GM21447 (cell line): ENCODE results near the gene NUP133.
"Not testable (repeated sequence)": the region's sequence is repeated elsewhere in the genome, so short reads cannot be mapped to it uniquely, and the experiment has no call there.

Experiments used
- ATAC-seq: cut with Tn5 transposase; IDR thresholded peaks from one replicate; pipeline ENCODE4 v1.9.1; 2021; ENCODE audit not compliant: unreplicated experiment

Gene NUP133

DNA sequence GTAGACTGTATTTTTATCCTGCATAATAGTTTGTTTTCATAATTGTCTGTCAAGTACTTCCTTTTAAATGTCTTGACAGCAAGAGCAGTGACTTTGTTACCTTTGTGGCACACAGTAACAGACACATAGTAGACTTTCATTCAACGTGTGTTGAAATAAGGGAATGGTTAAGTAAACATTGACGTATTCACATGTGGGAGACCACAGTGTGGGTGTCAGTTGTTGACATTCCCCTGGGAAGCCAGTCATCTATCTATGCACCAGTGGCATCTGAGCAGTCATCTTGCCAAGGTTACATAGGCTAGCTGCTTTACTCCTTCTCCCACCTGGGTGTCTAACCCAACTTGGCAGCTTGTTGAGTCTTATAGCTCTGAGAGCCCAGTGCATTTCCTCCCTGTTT, 1.4 kb upstream of the NUP133 start:
- ATAC-seq, result no peak

DNA sequence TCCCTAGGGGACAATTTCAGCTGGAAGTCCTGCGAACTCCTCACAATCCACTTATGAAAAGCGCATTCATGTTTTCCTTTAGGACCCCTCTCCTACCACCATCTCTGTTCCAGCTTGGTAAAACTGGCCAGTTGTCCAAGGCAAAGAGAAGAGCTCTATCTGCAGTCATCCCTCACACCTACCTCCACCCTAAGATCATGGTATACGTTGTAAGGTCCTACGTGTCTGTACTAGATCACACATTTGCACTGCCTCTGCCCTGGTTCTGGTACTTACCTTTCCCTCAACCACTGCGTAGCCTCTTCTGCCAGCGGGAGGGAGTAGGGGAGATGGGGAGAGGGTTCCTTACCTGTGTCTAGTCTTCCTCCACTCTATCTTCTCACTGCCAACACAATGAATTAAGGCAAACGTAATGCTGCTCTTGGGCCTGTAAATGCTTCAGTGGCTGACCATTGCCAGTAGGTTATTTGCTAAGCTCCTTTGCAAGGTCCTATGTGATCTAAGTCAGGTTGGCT, 739 bp upstream of the NUP133 start:
- ATAC-seq, result no peak

DNA sequence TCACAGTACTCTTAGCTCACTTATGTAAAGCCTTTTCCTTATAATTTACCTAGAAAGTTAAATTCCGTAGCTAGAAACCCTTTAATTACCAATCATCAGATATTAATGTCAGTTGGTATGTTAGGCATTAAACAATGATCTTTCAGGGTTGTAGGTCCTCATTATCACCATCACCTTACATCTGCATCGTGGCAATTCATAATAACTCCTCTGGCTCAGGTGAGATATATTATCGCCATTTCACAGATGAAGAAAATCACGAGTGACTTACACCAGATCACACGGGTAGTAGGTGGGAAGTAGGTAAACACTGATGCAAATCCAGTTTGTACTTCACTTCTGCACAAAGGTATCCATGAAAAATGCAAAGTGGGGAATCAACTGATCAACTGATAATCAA, 639 bp downstream of the NUP133 start:
- ATAC-seq, result peak; percentile 12

DNA sequence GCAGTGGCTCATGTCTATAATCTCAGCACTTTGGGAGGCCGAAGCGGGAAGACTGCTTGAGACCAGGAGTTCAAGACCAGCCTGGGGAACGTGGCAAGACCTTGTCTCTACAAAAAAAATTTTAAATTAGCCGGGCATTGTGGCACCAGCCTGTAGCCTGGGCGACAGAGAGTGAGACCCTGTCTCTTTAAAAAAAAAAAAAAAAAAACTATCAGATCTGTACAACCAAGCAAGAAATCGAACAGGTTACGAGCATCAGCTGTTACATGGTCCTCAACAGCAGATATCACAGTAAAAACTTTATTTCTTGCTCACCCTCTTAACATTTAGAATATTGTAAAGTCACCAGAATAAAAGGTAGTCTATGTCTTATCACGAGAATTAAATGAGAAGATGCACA, 1.5 kb downstream of the NUP133 start:
- ATAC-seq, result no peak

DNA sequence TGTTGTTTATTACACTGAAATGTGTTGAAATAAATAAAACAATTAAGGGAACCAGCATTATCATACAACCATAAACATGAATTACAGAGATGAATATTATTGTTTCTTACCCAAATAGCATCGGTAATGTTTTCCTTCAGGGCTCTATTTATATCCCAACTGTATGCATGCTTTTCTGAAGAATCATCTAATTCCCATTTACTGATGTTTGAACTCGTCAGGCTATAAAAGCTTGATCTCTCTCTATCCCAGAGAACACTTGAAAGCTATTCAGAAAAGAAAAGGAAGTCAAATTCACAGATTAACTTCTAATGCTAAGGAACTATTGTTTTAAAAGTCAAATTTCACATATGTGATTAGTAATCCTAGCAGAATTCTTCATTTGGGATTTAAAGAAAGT, 12.4 kb downstream of the NUP133 start:
- no peak for ATAC-seq

DNA sequence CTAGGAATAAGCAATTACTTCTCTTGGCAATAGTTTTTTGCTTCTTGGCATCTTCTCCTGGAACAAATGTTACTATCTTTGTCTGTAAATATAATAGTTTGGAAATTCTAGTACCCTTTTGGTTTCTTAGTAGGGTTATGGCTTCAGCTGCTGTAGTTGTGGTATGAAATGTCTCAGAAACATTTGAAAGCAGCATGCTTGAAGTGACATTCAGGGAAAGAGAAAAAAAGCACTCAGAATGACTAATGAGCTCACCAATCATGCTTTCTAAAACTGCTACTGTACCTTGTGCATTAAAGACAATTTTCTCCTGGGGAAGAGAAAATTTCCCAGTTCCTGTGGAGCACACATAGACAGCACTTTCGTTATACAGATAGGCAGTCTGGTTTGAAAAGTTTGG, 21.0 kb downstream of the NUP133 start:
- no peak for ATAC-seq

DNA sequence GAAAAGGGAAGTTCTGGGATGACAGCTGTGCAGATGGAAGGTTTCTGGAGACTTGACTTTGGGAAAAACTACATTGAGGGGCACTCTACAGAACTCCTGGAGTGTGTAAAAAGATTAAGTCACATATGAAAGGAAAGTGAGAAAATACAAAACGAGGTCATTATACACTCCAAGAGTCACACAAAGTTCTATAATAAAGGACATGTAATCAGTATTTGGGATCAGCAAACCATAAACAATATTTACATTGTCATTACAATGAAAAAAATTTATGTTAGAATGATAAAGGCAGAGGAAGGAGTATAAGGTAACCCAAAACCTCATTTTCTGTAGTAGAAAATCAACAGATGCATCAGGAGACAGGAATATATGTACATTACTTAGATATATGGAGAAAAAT, 22.8 kb downstream of the NUP133 start:
- ATAC-seq, result no peak

DNA sequence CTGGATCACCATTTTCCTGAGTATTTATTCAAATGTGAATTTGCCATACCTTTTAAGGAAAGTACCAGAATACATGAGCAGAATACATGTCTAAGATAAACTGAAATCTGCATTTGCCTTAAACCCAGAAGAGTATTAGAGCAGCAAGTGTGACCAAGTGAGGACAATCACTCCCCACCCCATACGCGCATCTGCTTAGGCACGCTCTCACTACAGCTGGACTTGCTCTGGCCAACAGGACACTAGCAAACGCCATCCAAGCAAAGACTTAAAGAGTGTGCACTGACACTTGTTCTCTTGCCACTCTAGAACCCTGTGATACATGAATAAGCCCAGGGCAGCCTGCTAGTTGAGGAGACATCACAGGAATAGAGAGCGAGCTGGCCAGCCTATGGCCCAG, 25.6 kb downstream of the NUP133 start:
- no peak for ATAC-seq

DNA sequence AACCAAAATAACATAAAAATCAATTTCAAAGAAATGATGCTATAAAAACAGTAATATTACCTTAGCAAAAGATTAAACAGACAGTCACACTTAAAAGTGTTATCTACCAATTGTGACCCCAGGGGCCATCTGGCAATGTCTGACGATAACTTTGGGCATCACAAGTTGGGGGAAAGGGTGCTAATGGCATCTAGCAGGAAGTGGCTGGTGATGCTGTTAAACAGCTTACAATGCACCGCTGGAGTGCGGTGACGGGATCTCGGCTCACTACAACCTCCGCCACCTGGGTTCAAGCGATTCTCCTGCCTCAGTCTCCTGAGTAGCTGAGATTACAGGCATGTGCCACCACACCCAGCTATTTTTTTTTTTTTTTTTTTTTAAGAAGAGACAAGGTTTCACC, 27.6 kb downstream of the NUP133 start:
- ATAC-seq, result no peak

DNA sequence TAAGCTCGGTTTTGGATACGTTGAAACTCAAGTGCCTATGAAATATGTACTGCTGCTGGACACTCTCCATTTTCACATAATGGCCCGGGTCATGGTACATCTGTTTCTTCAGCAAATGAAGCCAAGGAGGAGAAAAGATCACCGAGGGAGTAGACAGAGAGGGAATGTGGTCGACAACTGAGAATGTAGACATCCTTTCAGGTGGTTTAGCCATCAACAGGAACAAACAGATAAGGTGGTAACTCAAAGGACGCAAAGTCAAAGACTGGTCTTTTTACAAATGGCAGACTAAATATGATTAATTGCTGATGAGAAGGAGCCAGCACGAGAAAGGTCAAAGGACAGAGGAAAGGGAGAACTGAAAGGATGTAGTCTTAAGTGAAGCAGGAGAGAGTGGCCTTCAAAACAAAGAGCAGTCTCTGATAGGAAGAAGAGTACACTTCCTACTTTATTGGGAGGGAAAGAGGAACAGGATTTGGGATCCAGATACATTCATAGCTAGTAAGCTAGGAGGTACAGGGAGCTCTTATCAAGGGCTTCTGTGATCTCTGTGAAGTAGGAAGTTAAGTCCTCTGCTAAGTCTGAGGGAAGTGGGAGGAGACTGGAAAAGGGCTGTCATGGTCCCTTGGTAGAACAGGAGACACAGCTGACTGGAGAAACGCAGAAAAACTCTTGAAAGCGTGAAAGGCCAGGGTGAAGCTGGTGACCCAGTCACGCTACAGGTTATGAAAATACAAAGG, 28.3 kb downstream of the NUP133 start:
- ATAC-seq, result peak; percentile 84

DNA sequence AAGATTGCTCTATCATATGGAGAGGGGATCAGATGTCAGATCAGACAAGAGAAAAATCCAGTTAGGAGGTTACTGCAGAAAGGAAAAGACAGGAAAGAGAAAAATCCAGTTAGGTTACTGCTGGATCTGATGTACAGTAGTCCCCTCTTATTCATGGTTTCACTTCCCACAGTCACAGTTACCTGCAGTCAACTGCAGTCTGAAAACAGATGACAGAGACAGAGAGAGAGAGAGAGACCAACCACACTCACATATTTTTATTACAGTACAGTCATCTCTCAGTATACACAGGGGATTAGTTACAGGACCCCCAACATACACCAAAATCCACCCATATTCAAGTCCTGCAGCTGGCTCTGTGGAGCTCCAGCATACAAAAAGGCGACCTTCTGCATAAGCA, 29.3 kb downstream of the NUP133 start:
- ATAC-seq, result peak; percentile 64

DNA sequence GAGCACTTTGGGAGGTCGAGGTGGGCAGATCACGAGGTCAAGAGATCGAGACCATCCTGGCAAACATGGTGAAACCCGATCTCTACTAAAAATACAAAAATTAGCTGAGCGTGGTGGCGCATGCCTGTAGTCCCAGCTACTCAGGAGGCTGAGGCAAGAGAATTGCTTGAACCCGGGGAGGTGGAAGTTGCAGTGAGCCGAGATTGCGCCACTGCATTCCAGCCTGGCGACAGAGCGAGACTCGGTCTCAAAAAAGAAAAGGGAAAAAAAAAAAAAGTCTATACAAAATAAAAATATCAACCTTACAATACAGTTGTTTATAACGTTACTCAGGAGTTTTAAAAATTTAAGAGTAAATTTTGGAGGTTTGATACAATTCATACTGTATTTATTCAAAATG, 32.3 kb downstream of the NUP133 start:
- ATAC-seq, result not testable (repeated sequence)

DNA sequence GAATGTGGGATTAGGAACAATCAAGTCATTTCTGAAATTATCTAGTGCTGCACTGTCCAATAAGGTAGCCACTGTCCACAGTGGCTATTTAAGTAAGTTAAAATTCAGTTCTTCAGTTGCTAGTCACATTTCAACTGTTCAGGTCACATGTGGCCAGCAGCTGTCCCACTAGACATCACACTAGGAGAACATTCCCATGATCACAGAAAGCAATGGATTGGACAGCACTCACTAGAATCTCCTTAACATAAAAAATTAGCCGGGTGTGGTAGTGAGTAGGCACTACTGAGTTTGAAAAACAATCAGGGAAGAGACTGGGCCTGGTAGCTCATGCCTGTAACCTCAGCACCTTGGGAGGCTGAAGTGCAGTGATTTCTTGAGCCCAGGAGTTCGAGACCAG, 33.6 kb downstream of the NUP133 start:
- ATAC-seq, result no peak

DNA sequence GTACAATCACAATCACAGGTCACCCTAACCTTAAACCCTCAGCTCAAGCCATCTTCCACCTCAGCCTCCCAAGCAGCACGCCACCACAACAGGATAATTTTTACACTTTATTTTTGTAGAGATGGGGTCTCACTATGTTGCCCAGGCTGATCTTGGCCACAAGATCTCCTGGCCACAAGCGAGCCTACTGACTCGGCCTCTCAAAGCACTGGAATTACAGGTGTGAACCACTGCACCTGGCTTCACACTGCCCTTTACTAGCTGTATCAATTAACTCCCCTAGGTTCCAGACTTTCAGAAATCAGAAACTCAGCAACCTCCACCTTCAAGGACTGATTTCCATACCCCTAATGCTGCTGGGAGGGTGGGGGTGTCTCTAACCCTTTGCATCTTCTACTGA, 37.0 kb downstream of the NUP133 start:
- no peak for ATAC-seq

DNA sequence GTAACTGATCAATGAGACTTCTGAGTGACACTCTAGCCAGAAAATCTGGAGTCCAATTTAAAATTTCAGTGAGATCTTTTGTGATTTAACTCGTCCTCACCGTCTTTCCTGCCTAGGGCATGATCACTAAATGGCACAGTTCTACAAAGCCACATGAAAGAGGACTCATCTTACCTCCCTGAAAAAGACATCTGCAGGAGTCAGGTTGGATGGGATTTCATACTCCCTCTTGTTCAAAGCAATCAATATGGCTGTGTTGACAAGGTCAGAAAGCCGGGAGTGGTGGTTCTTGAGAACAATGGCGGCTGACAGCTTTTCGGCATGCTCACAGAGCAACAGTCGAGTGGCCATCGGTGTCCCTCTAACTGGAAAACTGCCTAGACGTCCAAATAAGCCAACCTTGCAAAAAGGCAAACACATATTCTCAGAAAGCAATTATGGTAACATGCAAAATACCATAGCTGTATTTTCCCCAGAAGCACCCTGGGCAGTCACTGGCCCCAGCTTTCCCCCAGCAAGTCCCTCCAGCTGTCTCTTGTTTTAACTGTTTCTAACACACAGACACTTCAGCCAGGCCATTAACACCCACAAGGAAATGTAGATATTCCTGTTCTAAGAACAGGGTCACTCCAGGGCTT, 37.6 kb downstream of the NUP133 start:
- no peak for ATAC-seq

DNA sequence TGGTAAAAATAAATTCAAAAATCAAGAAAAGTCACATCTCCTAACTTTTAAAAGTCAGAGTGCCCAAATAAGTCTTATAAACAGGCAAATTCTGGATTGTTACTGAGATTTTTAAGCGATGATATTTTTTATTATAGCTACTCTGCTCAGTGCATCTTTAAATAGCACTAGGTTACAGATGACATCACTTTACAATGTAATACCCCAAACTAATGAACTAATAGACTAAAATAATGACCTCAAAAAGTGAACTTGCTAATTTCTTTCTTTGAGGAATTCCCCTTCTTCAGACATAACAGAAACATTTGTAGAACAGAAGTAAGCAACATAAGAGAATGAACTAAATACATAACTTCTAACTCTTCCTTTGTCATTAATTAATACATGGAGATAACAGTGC, 41.3 kb downstream of the NUP133 start:
- ATAC-seq, result no peak

DNA sequence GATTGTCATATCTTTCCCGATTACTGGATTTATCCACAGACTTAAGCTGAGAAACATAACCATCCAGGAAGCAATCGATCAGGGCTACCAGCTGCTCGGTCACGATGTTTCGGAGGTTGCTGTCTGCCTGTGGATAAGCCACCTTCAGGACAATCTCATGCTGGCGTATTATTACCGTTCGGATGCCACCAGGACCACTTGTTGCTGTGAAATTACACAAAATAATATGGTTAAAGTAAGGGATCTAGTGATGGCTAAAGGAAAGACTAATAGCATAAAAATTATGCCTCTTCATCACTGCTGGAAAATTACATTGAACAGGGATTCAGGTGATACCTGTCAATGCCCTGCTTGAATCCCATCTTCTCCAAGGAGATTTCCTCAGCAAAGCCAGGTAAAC, 43.5 kb downstream of the NUP133 start:
- no peak for ATAC-seq

DNA sequence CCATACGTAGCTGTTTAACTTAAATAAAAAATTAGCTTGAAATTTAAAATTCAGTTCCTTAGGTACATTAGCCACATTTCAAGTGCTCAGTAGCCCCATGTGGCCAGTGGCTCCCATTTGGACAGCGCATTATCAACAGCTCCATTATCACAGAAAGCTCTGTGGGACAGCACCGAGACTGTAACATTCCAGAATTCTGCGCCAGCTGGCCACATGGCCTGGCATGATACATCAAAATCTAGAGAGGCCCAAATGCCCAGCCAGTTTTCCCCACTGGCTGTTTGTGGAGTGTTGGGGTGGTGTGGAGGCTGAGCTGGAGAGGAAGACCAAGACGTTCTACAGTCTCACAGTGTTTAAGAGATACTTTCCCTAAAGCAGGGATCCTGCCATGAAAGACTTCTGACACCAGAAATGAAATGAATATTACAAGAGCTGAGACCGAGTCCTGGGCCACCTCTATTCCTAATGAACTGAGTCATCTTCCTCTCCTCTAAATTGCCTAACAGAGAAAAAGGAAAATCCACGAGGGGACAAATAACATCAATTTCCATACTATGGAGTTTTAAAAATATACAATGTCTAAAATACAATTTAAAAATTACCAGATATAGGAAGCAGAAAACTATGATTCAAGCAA, 47.0 kb downstream of the NUP133 start:
- no peak for ATAC-seq

DNA sequence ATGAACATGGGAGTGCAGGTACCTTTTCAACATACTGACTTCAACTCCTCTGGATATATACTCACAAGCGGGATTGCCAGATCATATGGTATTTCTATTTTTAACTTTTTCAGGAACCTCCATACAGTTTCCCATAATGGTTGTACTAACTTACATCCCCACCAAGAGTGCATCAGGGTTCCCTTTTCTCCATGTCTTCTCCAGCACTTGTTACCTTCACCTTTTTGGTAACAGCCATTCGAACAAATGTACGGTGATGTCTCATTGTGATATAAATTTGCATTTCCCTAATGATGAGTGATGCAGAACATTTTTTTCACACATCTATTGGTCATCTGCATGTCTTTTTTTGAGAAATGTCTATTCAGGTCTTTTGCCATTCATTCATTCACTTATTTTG, 48.3 kb downstream of the NUP133 start:
- ATAC-seq, result no peak

DNA sequence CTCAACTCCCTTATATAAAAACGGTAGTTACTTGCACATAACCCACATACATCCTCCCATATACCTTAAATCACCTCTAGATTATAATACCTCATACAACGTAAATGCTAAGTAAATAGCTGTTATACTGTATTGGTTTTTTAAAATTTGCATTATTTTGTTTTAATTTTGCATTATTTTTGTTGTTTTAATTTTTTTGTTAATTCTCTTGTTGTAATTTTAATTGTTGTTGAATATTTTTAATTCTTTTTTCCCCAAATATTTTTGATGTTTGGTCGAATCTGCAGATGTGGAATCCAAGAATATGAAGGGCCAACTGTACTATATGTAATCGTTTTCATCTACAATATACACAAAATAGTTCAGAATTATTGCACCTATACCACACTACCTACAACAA, 50.7 kb downstream of the NUP133 start:
- ATAC-seq, result no peak

DNA sequence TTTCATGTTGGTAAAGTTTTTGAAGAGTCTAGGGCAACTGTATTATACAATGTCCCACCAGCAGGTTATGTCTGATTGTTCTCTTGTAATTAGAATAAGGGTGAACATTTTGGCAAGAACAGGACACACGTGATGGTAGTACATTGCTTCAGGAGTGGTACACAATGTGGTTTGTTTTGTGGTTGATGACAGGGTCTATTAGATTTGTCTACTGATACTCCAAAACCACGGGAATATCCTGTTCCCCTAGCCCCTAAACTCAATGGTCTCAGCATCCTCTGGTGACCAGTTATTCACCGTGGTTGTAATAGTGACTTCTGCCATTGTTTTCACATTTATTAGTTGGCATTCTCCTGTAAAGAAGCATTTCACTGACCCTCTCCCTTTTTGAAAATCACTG, 52.1 kb downstream of the NUP133 start:
- no peak for ATAC-seq

DNA sequence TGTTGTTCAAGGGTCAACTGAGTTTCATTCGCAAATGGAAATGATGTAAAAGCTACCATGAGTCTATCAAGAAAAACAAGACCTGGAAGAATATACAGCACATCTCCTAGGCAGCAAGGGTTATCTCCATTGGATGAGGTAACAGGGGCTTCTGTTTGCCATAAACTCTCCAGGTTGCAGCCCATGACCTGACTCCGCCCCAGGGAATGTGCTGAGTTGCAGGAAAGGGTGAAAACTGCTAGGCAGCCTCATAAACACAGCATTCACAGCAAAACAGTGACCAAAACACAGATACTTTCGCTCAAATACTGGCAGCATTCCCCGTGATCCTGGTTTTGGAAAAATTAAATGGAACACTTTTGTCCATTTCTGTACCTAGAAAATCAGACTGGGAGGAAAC, 54.1 kb downstream of the NUP133 start:
- no peak for ATAC-seq
